BLaER1 treated with 17β-estradiol and CSF1 and Interleukin-3, amounts not matched to agents 10 nM and 100 nM (cell line): ENCODE results near the gene HNRNPAB.
"Not testable (repeated sequence)": the region's sequence is repeated elsewhere in the genome, so short reads cannot be mapped to it uniquely, and the experiment has no call there.

Source experiments
- H3K27ac ChIP-seq, 11 experiments: shearing (Covaris generic); formaldehyde crosslinking; 2 replicates each; pipeline ENCODE4 v1.8.1; 2022
- H3K27me3 ChIP-seq, 11 experiments: shearing (Covaris generic); formaldehyde crosslinking; 2 replicates each; pipeline ENCODE4 v1.8.1; 2022
- H3K36me3 ChIP-seq, 11 experiments: shearing (Covaris generic); formaldehyde crosslinking; 2 replicates each; pipeline ENCODE4 v1.8.1; 2022
- H3K4me1 ChIP-seq, 10 experiments: shearing (Covaris generic); formaldehyde crosslinking; 2 replicates each; pipeline ENCODE4 v1.8.1; 2022
- H3K4me2 ChIP-seq, 11 experiments: shearing (Covaris generic); formaldehyde crosslinking; 2 replicates each; pipeline ENCODE4 v1.8.1; 2022
- H3K4me3 ChIP-seq, 10 experiments: shearing (Covaris generic); formaldehyde crosslinking; 2 replicates each; pipeline ENCODE4 v1.8.1; 2022
- H3K9ac ChIP-seq, 11 experiments: shearing (Covaris generic); formaldehyde crosslinking; 2 replicates each; pipeline ENCODE4 v1.8.1; 2022
- H3K9me3 ChIP-seq, 11 experiments: shearing (Covaris generic); formaldehyde crosslinking; replicated peaks in 1 of 11; 2 replicates each; pipeline ENCODE4 v1.8.1; 2022
- H4K20me1 ChIP-seq, 11 experiments: shearing (Covaris generic); formaldehyde crosslinking; 2 replicates each; pipeline ENCODE4 v1.8.1; 2022
- Cebpa-rat ChIP-seq, 11 experiments: shearing (Covaris generic); IDR thresholded peaks; 2 replicates each; pipeline ENCODE4 v1.8.1; 2022

Gene HNRNPAB

DNA sequence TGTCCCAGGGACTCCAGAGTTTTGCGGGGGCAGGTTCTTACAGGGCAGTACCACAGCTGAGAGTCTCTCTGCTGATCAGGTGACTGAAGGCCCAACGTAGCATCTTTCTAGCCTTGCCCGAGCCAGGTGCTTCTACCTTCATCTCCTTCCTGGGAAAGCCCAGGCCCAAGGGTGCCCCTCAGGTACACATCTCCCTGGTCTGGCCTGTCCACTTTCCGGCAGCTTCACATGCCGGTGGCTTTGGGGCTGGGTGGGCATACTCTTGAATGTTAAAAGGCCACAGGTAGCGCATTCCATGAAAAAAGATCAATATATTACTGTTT, 33.9 kb downstream of the HNRNPAB start:
- Histone ChIP-seq H3K4me2 (peak overlapping the region; percentile 90 to 100 (median 98)), H3K9ac (peak overlapping the region; percentile 34 to 79 (median 72); a peak in 21 of 22 replicates), H3K4me1 (peaks cover 93 to 99% (median 96%) of the 10 kb centered on the region in 10 experiments), H3K4me3 (peak overlapping the region in 5 of 10 experiments; percentile 35 to 60 (median 47); a peak in 7 of 20 replicates), H3K9me3 (no peaks in the 10 kb centered on the region), H3K36me3 (no peaks in the 10 kb centered on the region), H4K20me1 (peaks cover 0 to 10% (median 0%) of the 10 kb centered on the region in 11 experiments; a peak in 1 of 22 replicates), H3K27me3 (no peaks in the 10 kb centered on the region), H3K27ac (peak overlapping the region; percentile 29 to 94 (median 81); a peak in 20 of 22 replicates)
- TF ChIP-seq Cebpa-rat (IDR thresholded peaks at IDR 0.05): no peak

DNA sequence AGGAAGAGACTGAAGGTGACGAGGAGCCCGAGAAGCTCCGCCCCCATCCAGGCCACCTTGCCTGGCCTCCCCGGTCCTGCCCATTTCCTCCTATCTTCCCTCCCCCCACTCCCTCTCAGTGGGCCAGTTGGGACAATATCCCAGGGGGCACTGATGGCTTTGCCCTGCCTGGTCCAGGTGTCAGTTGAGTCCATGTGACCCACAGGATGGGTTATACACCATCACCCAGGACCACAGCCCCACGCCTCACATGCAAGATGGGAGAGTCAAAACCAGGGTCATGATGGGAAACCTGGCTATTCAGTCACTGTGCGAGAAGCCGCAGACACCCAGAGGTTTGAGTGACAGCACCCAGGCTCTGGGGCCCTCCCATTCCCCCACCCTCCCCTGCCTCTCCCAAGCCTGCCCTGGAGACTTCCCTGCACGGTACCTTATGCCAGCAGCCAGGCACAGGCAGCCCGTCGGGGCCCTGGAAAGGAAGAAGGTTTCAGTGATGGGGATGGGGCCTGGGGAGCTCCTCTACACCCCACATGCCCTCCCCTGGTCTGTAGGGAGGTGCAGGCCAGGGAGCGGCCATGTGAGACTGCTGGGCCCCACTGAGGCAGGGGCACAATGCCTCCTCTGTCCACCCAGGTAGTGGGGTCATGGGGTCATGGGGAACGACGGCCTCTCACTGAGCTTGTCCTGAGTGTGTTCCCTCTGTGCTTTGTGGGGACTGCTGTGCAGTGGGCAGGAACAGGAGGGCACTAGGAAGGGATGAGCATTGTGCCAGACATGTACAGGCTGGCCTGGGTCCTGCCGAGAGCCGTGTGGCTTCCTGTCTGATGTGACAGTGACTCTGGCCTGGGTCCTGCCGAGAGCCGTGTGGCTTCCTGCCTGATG, 34.6 kb downstream of the HNRNPAB start:
- Histone ChIP-seq H3K9ac (peak overlapping the region; percentile 50 to 79 (median 72); a peak in 21 of 22 replicates), H3K27me3 (no peaks in the 10 kb centered on the region), H4K20me1 (peaks cover 0 to 10% (median 0%) of the 10 kb centered on the region in 11 experiments; a peak in 1 of 22 replicates), H3K36me3 (no peaks in the 10 kb centered on the region), H3K4me1 (peaks cover 92 to 100% (median 98%) of the 10 kb centered on the region in 10 experiments), H3K9me3 (no peaks in the 10 kb centered on the region), H3K27ac (peak overlapping the region; percentile 12 to 94 (median 81); a peak in 21 of 22 replicates), H3K4me2 (peak overlapping the region; percentile 90 to 100 (median 98)), H3K4me3 (peak overlapping the region in 7 of 10 experiments; percentile 35 to 60 (median 45); a peak in 11 of 20 replicates)
- no peak for TF ChIP-seq Cebpa-rat (IDR thresholded peaks at IDR 0.05)

- Histone ChIP-seq H3K27ac (peak overlapping the region; percentile 69 to 94 (median 84)), H3K9ac (peak overlapping the region; percentile 66 to 79 (median 75)), H3K4me2 (peak overlapping the region; percentile 77 to 99 (median 98)), H3K4me1 (peaks cover 84 to 100% (median 98%) of the 10 kb centered on the region in 10 experiments), H3K4me3 (peak overlapping the region in 5 of 10 experiments; percentile 49 to 65 (median 51); a peak in 11 of 20 replicates)
- not testable (repeated sequence) for H4K20me1 ChIP-seq, H3K36me3 ChIP-seq, H3K27me3 ChIP-seq, H3K9me3 ChIP-seq
Measured at GRCh38 chr5:178239626-178240301, 35.4 kb downstream of the HNRNPAB start.

- Histone ChIP-seq H3K36me3 (no peaks in the 10 kb centered on the region), H3K27me3 (no peaks in the 10 kb centered on the region), H3K9me3 (no peaks in the 10 kb centered on the region), H3K27ac (peak overlapping the region; percentile 69 to 94 (median 81)), H3K4me1 (peaks cover 78 to 96% (median 94%) of the 10 kb centered on the region in 10 experiments), H4K20me1 (peaks cover 0 to 10% (median 0%) of the 10 kb centered on the region in 11 experiments; a peak in 1 of 22 replicates), H3K9ac (peak overlapping the region; percentile 66 to 79 (median 75)), H3K4me3 (peak overlapping the region in 8 of 10 experiments; percentile 32 to 65 (median 50); a peak in 16 of 20 replicates), H3K4me2 (peak overlapping the region; percentile 77 to 99 (median 97))
- no peak for TF ChIP-seq Cebpa-rat (IDR thresholded peaks at IDR 0.05)
Measured at GRCh38 chr5:178240341-178240741, 36.0 kb downstream of the HNRNPAB start.

DNA sequence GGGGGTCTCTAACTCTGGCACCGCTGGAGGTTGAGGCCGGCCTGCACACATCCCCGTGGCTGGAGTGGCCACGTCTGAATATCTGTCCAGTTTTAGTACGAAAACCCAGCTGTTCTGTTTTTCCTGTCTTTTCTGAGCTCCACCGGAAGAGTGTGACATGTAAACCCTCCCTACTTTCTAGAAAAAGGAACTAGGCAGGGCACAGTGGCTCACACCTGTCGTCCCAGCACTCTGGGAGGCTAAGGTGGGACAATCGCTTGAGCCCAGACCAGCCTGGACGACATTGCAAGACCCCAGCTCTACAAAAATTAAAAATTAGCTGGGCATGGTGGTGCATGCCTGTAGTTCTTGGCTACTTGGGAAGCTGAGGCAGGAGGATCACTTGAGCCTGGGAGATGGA, 36.4 kb downstream of the HNRNPAB start:
- no peak for TF ChIP-seq Cebpa-rat (IDR thresholded peaks at IDR 0.05)
- H3K4me3 ChIP-seq: peak overlapping the region in 8 of 10 experiments; percentile 32 to 65 (median 50); a peak in 16 of 20 replicates
- H4K20me1 ChIP-seq: peaks cover 0 to 10% (median 0%) of the 10 kb centered on the region in 11 experiments; a peak in 1 of 22 replicates
- peak overlapping the region; percentile 66 to 79 (median 75) for H3K9ac ChIP-seq
- H3K4me2 ChIP-seq: peak overlapping the region; percentile 77 to 99 (median 97)
- peak overlapping the region; percentile 69 to 94 (median 81) for H3K27ac ChIP-seq
- H3K36me3 ChIP-seq: no peaks in the 10 kb centered on the region
- no peaks in the 10 kb centered on the region for H3K9me3 ChIP-seq
- H3K4me1 ChIP-seq: peaks cover 74 to 92% (median 90%) of the 10 kb centered on the region in 10 experiments
- no peaks in the 10 kb centered on the region for H3K27me3 ChIP-seq

DNA sequence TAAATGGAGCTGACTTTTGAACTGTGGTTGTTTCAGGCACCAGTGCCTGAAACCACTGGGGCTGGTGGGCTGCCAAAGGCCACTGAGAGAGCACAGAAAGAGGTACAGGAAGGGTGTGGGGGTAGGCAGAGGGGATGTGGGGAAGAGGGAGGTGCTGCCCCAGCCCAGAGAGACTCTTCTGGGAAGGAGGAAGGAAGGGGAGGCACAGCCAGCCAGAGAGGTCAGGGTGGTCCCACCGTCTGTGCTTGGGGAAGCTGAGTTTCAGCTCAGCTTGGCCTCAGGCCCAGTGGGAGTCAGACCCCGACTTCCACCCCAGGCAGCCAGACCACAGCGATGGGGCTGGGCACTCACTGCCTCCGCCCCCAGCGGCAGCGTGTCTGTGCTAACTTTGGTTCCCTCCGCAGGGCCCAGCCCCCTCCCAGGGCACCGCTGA, 36.9 kb downstream of the HNRNPAB start:
- Histone ChIP-seq H3K4me2 (peak overlapping the region; percentile 77 to 99 (median 97)), H3K27me3 (no peaks in the 10 kb centered on the region), H3K36me3 (no peaks in the 10 kb centered on the region), H3K27ac (peak overlapping the region; percentile 69 to 94 (median 81); a peak in 21 of 22 replicates), H3K9me3 (no peaks in the 10 kb centered on the region), H3K9ac (peak overlapping the region; percentile 66 to 79 (median 75); a peak in 20 of 22 replicates), H3K4me3 (peak overlapping the region in 7 of 10 experiments; percentile 5 to 65 (median 51); a peak in 14 of 20 replicates), H4K20me1 (peaks cover 0 to 10% (median 0%) of the 10 kb centered on the region in 11 experiments; a peak in 1 of 22 replicates), H3K4me1 (peaks cover 72 to 91% (median 86%) of the 10 kb centered on the region in 10 experiments)
- no peak for TF ChIP-seq Cebpa-rat (IDR thresholded peaks at IDR 0.05)

DNA sequence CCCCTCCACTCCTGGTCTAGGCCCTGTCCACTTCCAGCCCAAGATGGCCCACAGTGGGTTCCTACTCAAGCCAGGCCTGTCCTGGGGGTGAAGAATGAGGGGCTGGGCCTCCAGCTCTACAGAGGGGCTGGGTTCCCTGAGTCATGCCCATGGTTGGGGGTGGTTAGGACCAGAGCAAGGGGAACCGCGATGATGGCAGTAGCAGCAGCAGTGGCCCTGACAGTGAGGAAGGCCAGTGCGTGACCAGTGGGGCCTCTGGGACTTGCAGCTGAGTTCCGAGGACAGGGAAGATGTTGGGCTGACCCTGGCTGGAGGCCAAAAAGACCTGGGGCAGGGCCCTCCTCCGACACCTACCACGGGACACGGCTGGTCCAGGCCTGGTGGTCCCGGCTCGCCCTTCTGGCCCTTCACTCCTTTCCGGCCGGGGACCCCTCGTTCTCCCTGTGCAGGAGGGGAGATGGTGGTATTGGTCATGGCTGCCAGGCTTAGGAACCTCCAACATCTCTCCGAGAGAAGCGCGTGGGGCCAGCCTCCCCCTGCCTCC, 37.4 kb downstream of the HNRNPAB start:
- H3K9ac ChIP-seq: peak overlapping the region; percentile 66 to 79 (median 75); a peak in 20 of 22 replicates
- H3K27ac ChIP-seq: peak overlapping the region; percentile 69 to 94 (median 81); a peak in 21 of 22 replicates
- H3K4me1 ChIP-seq: peaks cover 72 to 91% (median 86%) of the 10 kb centered on the region in 10 experiments
- peaks cover 0 to 10% (median 0%) of the 10 kb centered on the region in 11 experiments; a peak in 1 of 22 replicates for H4K20me1 ChIP-seq
- H3K4me2 ChIP-seq: peak overlapping the region; percentile 77 to 99 (median 97)
- H3K36me3 ChIP-seq: no peaks in the 10 kb centered on the region
- no peak for TF ChIP-seq Cebpa-rat (IDR thresholded peaks at IDR 0.05)
- H3K27me3 ChIP-seq: no peaks in the 10 kb centered on the region
- H3K4me3 ChIP-seq: peak overlapping the region in 7 of 10 experiments; percentile 5 to 65 (median 51); a peak in 14 of 20 replicates
- H3K9me3 ChIP-seq: no peaks in the 10 kb centered on the region

DNA sequence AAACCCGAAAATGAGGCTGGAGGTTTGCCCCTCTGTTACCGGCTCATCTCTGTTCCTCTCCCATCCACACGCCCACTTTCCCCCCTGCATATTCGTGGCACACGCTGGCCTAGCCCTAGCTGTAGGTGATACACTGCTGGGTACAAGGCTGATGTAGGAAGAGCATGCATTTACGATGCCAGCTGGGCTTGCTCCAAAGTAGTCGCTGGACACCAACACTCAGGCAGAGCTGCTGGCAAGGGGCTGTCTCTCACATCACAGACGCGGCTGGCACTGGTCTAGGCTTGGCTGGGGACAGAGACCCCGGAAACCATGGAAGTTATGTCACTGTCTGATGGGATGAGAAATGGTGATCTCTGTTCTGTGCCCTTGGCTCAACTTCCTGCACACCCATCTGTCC, 38.1 kb downstream of the HNRNPAB start:
- H3K9me3 ChIP-seq: no peaks in the 10 kb centered on the region

More for the DNA sequence above, 38.1 kb downstream of the HNRNPAB start:
- Histone ChIP-seq H3K9ac (peak overlapping the region in 8 of 11 experiments; percentile 68 to 79 (median 76); a peak in 15 of 22 replicates), H4K20me1 (peaks cover 0 to 10% (median 0%) of the 10 kb centered on the region in 11 experiments; a peak in 1 of 22 replicates), H3K4me2 (peak overlapping the region; percentile 77 to 99 (median 97)), H3K27me3 (no peaks in the 10 kb centered on the region), H3K4me1 (peaks cover 72 to 91% (median 86%) of the 10 kb centered on the region in 10 experiments), H3K4me3 (peak overlapping the region in 3 of 10 experiments; percentile 51 to 65 (median 52); a peak in 6 of 20 replicates), H3K27ac (peak overlapping the region in 10 of 11 experiments; percentile 70 to 94 (median 82); a peak in 18 of 22 replicates), H3K36me3 (no peaks in the 10 kb centered on the region)
- TF ChIP-seq Cebpa-rat (IDR thresholded peaks at IDR 0.05): no peak
